Trophoblast cell (in vitro differentiated cells and primary cell): ENCODE measurements around the gene MED10.

Source experiments
- DNase-seq, 2 donors: peaks; one replicate each; pipeline ENCODE4 v3.0.0-alpha.2; 2016
- H2AFZ ChIP-seq: 2 replicates; pipeline ENCODE4 v1.6.1; 2013; ENCODE audit warnings: low read length, moderate library complexity, mild to moderate bottlenecking; ENCODE audit not compliant: insufficient read depth, poor library complexity
- H2AK5ac ChIP-seq: 2 replicates; pipeline ENCODE4 v1.6.1; 2013; ENCODE audit warnings: mild to moderate bottlenecking, low read length
- H2BK120ac ChIP-seq: 2 replicates; pipeline ENCODE4 v1.6.1; 2013; ENCODE audit warnings: low read length, mild to moderate bottlenecking, moderate library complexity; ENCODE audit not compliant: insufficient read depth, poor library complexity
- H2BK12ac ChIP-seq: 2 replicates; pipeline ENCODE4 v1.6.1; 2013; ENCODE audit warnings: mild to moderate bottlenecking, low read length, moderate library complexity
- H2BK5ac ChIP-seq: 2 replicates; pipeline ENCODE4 v1.6.1; 2013; ENCODE audit warnings: low read length, low read depth, moderate library complexity, mild to moderate bottlenecking; ENCODE audit not compliant: poor library complexity
- H3K14ac ChIP-seq: 2 replicates; pipeline ENCODE4 v1.6.1; 2013; ENCODE audit warnings: mild to moderate bottlenecking, low read length
- H3K18ac ChIP-seq: 2 replicates; pipeline ENCODE4 v1.6.1; 2013; ENCODE audit warnings: mild to moderate bottlenecking, low read length
- H3K23ac ChIP-seq: 2 replicates; pipeline ENCODE4 v1.6.1; 2013; ENCODE audit warnings: low read length
- H3K27ac ChIP-seq: 2 replicates; pipeline ENCODE4 v1.5.1; 2013; ENCODE audit warnings: low read depth, mild to moderate bottlenecking, inconsistent platforms, low read length, moderate library complexity
- H3K27me3 ChIP-seq: 2 replicates; pipeline ENCODE4 v1.6.1; 2013; ENCODE audit warnings: inconsistent platforms, mild to moderate bottlenecking, low read length, moderate library complexity; ENCODE audit not compliant: insufficient read depth
- H3K36me3 ChIP-seq, 2 experiments: 1 replicate in 1 of 2; 2 replicates in 1 of 2; pipeline ENCODE4 v1.6.1; 2013; ENCODE audit warnings: low read length in 2 of 2, mild to moderate bottlenecking in 2 of 2, moderate library complexity in 1 of 2; ENCODE audit not compliant: insufficient read depth in 2 of 2, control insufficient read depth in 1 of 2
- H3K4ac ChIP-seq: 2 replicates; pipeline ENCODE4 v1.6.1; 2013; ENCODE audit warnings: low read depth, mild to moderate bottlenecking, low read length, moderate library complexity
- H3K4me1 ChIP-seq, 2 experiments: 1 replicate in 1 of 2; 2 replicates in 1 of 2; pipeline ENCODE4 v1.6.1; 2013; ENCODE audit warnings: low read length in 2 of 2, mild to moderate bottlenecking in 2 of 2, moderate library complexity in 1 of 2; ENCODE audit not compliant: insufficient read depth in 2 of 2, control insufficient read depth in 1 of 2
- H3K4me2 ChIP-seq: 2 replicates; pipeline ENCODE4 v1.6.1; 2013; ENCODE audit warnings: inconsistent platforms, mild to moderate bottlenecking, low read length, moderate library complexity
- H3K4me3 ChIP-seq: 2 replicates; pipeline ENCODE4 v1.5.1; 2013; ENCODE audit warnings: mild to moderate bottlenecking, low read depth, low read length, inconsistent platforms
- H3K79me1 ChIP-seq: one replicate; pipeline ENCODE4 v1.6.1; 2013; ENCODE audit warnings: low read length
- H3K79me2 ChIP-seq: 2 replicates; pipeline ENCODE4 v1.6.1; 2013; ENCODE audit warnings: low read length, mild to moderate bottlenecking; ENCODE audit not compliant: control insufficient read depth, insufficient read depth, poor library complexity
- H3K9ac ChIP-seq: 2 replicates; pipeline ENCODE4 v1.6.1; 2013; ENCODE audit warnings: mild to moderate bottlenecking, low read length
- H3K9me3 ChIP-seq: 2 replicates; pipeline ENCODE4 v1.6.1; 2013; ENCODE audit warnings: low read depth, mild to moderate bottlenecking, control low read depth, inconsistent platforms, low read length; ENCODE audit not compliant: insufficient read depth
- H4K12ac ChIP-seq: 2 replicates; pipeline ENCODE4 v1.6.1; 2013; ENCODE audit warnings: low read depth, mild to moderate bottlenecking, low read length, moderate library complexity
- H4K8ac ChIP-seq: 2 replicates; pipeline ENCODE4 v1.6.1; 2013; ENCODE audit warnings: low read depth, mild to moderate bottlenecking, low read length, moderate library complexity
- H4K91ac ChIP-seq: one replicate; pipeline ENCODE4 v1.6.1; 2013; ENCODE audit warnings: low read depth, mild to moderate bottlenecking, low read length, moderate library complexity
- WGBS: extraction: QIAGEN DNeasy Blood & Tissue Kit; methylation state at CpG from one replicate; pipeline ENCODE4 v1.1.7; 2013; ENCODE audit warnings: missing lambda C conversion rate; ENCODE audit not compliant: insufficient read length, insufficient coverage; ENCODE audit errors: extremely low coverage; 5-methylcytosine and 5-hydroxymethylcytosine counted together

MED10 gene

DNA sequence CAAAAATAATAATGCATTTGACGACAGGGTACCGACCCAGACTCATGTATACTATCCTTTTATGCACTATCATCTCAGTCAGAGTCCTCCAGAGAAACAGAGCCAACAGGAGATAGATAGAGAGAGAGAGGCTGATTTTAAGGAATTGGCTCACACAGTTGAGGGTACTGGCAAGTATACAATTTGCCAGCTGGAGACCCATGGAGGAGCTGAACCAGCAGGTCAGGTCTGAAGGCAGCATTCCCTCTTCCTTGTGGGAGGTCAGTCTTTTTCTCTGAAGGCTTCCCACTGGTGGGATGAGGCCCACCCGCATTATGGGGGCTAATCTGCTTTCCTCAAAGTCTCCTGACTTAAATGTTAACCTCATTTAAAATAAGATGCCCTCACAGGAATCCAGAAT lies 17.3 kb upstream of the MED10 start:
- Histone ChIP-seq H4K91ac (no peak overlapping the region), H3K4me2 (no peak overlapping the region), H3K9me3 (peaks cover 14% of the 10 kb centered on the region), H2BK12ac (no peak overlapping the region), H2BK5ac (no peak overlapping the region), H3K18ac (no peak overlapping the region), H2BK120ac (no peak overlapping the region), H3K27me3 (no peaks in the 10 kb centered on the region), H3K23ac (no peak overlapping the region), H3K4ac (no peak overlapping the region), H4K8ac (no peak overlapping the region), H4K12ac (no peak overlapping the region), H3K79me2 (no peaks in the 10 kb centered on the region), H2AK5ac (no peak overlapping the region), H3K9ac (no peak overlapping the region), H3K79me1 (no peaks in the 10 kb centered on the region), H3K14ac (no peak overlapping the region), H3K4me1 (no peaks in the 10 kb centered on the region), H3K4me3 (no peak overlapping the region), H2AFZ (no peak overlapping the region), H3K27ac (no peak overlapping the region), H3K36me3 (no peaks in the 10 kb centered on the region)
- no peak for DNase-seq
- no CpG with 5 or more reads among the region's 3 CpGs for WGBS

DNA sequence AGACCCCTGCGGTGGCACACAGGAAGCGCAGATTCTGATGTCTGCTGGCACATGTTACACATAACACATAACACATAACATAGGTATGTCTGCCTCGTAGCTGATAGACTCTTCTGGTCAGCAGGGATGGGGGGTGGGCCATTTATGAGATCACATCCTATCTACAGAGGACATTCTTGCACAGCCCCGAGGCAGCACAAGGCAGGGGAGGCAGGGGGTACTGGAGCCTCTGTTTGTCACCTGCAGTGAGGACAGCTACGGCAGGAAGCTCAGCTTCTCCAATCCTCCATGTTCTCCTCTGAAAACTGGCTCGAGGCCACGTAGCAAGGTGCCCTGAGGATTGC lies 16.7 kb upstream of the MED10 start:
- no peak overlapping the region for H3K4me3 ChIP-seq
- DNase-seq, result no peak
- H3K4me2 ChIP-seq, result no peak overlapping the region
- no peak overlapping the region for H4K91ac ChIP-seq
- no peak overlapping the region for H3K4ac ChIP-seq
- no peaks in the 10 kb centered on the region for H3K4me1 ChIP-seq
- no peak overlapping the region for H2BK5ac ChIP-seq
- H2BK12ac ChIP-seq, result no peak overlapping the region
- H3K9me3 ChIP-seq, result peaks cover 14% of the 10 kb centered on the region
- no peaks in the 10 kb centered on the region for H3K27me3 ChIP-seq
- no peak overlapping the region for H2AK5ac ChIP-seq
- no peaks in the 10 kb centered on the region for H3K36me3 ChIP-seq
- H2AFZ ChIP-seq, result no peak overlapping the region
- no peak overlapping the region for H3K23ac ChIP-seq
- no peaks in the 10 kb centered on the region for H3K79me2 ChIP-seq
- H3K79me1 ChIP-seq, result no peaks in the 10 kb centered on the region
- H3K18ac ChIP-seq, result no peak overlapping the region
- no peak overlapping the region for H3K9ac ChIP-seq
- H3K14ac ChIP-seq, result no peak overlapping the region
- H4K12ac ChIP-seq, result no peak overlapping the region
- WGBS, result no CpG with 5 or more reads among the region's 7 CpGs
- no peak overlapping the region for H4K8ac ChIP-seq
- H3K27ac ChIP-seq, result no peak overlapping the region
- no peak overlapping the region for H2BK120ac ChIP-seq

DNA sequence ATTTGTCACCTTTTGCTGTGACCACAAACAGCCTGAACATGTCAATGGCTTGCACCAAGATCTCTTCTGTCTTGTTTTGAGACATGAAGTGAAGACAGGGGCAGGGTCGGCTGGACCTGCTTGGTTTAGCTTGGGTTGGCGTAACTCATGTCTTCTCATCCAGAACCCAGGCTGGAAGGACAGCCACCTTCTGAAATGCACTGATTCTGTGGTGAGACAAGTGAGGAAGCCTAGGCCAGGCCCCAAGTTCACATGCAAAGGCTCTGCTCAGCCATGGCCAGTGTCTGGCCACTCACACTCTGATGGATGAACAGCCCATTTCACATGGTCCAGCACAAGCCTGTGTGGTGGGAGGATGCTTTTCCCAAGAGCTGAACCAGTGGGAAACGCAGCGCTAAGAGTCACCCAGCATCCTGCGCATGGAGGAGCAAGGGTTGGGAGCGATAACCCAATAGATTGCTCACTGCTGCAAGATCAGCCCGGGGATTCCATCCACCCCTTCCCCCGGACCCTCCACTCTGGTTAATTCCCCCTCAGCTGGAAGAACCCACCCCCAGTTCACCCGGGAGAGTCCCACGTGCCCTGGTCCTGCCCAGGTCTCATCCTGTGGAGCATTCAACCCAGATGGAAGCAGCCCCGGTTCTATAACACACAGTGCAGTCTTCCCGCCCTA lies 16.2 kb upstream of the MED10 start:
- no peak overlapping the region for H4K12ac ChIP-seq
- no peak overlapping the region for H2AK5ac ChIP-seq
- no peak overlapping the region for H3K27ac ChIP-seq
- peaks cover 14% of the 10 kb centered on the region for H3K9me3 ChIP-seq
- no peak overlapping the region for H2BK5ac ChIP-seq
- no peaks in the 10 kb centered on the region for H3K4me1 ChIP-seq
- H3K14ac ChIP-seq, result no peak overlapping the region
- no peak overlapping the region for H3K9ac ChIP-seq
- H3K23ac ChIP-seq, result no peak overlapping the region
- H3K18ac ChIP-seq, result no peak overlapping the region
- H3K36me3 ChIP-seq, result no peaks in the 10 kb centered on the region
- H3K4ac ChIP-seq, result no peak overlapping the region
- no peak overlapping the region for H4K91ac ChIP-seq
- no peaks in the 10 kb centered on the region for H3K79me2 ChIP-seq
- no peak for DNase-seq
- no peak overlapping the region for H2BK120ac ChIP-seq
- H3K4me3 ChIP-seq, result no peak overlapping the region
- H4K8ac ChIP-seq, result no peak overlapping the region
- no CpG with 5 or more reads among the region's 12 CpGs for WGBS
- no peak overlapping the region for H2AFZ ChIP-seq
- H2BK12ac ChIP-seq, result no peak overlapping the region
- H3K4me2 ChIP-seq, result no peak overlapping the region
- no peaks in the 10 kb centered on the region for H3K27me3 ChIP-seq
- no peaks in the 10 kb centered on the region for H3K79me1 ChIP-seq

DNA sequence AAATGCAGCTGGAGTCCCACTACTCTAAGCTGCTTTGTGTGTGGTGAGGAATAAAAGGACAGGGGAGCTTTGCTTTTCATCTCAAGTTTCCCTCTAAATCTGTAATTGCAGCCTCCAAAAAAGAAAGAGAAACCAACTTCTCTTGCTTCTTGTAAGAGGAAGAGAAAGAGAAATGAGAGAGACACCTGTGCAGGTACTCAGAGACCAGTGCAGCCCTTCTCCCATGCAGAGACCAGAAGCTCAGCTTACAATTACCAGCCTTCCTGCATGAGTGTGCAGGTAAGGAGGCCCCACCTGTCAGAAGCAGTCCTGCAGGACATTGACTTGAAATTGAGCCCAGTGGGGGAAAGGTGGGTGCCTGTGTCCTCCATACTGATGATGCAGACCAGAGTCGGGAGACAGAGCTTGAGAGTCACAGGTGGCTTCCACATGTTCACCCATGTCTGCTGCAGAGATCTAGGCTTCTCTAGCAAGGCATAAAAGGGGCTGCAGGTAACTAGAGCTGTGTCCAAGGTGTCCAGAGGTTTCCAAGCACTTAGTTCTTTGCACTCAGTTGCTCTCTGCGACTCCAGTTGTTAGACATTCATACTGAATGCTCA lies 15.3 kb upstream of the MED10 start:
- no CpG with 5 or more reads among the region's 2 CpGs for WGBS

More for the DNA sequence above, 15.3 kb upstream of the MED10 start:
- H3K14ac ChIP-seq, result no peak overlapping the region
- no peak overlapping the region for H2BK120ac ChIP-seq
- H4K91ac ChIP-seq, result no peak overlapping the region
- H2AFZ ChIP-seq, result no peak overlapping the region
- no peaks in the 10 kb centered on the region for H3K79me2 ChIP-seq
- peaks cover 14% of the 10 kb centered on the region for H3K9me3 ChIP-seq
- no peak overlapping the region for H4K12ac ChIP-seq
- no peaks in the 10 kb centered on the region for H3K36me3 ChIP-seq
- H2AK5ac ChIP-seq, result no peak overlapping the region
- H3K9ac ChIP-seq, result no peak overlapping the region
- no peak overlapping the region for H3K4me2 ChIP-seq
- no peak overlapping the region for H3K4me3 ChIP-seq
- no peak for DNase-seq
- no peak overlapping the region for H3K23ac ChIP-seq
- no peak overlapping the region for H3K4ac ChIP-seq
- no peak overlapping the region for H3K18ac ChIP-seq
- no peaks in the 10 kb centered on the region for H3K27me3 ChIP-seq
- no peak overlapping the region for H2BK12ac ChIP-seq
- H2BK5ac ChIP-seq, result no peak overlapping the region
- H3K4me1 ChIP-seq, result no peaks in the 10 kb centered on the region
- no peak overlapping the region for H3K27ac ChIP-seq
- no peaks in the 10 kb centered on the region for H3K79me1 ChIP-seq
- H4K8ac ChIP-seq, result no peak overlapping the region
